Esophagus muscularis mucosa (tissue), 4 donors: ENCODE data around the gene IFNL1. TPM values are rescaled to one million over a fixed set of nuclear protein-coding genes. Genes with fewer than 3 reads are reported as not detected.

Experiments
- DNase-seq: peaks from one replicate; pipeline ENCODE4 v3.0.0-alpha.2; 2017; ENCODE audit errors: extremely low spot score
- H3K27ac ChIP-seq, 4 donors: fragments of 200-600 bp; sonication (generic); replicated peaks in 1 of 4; 1 replicate in 3 of 4; 2 replicates in 1 of 4; pipeline ENCODE4 v1.5.1; 2016 to 2019; ENCODE audit warnings: mild to moderate bottlenecking in 1 of 4
- H3K27me3 ChIP-seq, 4 donors: fragments of 200-600 bp; sonication (generic); one replicate each; pipeline versions ENCODE4 v1.5.1 to v1.6.0; 2016 to 2019
- H3K36me3 ChIP-seq, 4 donors: fragments of 200-600 bp; sonication (generic); one replicate each; pipeline ENCODE4 v1.5.1; 2016 to 2019
- H3K4me1 ChIP-seq, 4 donors: fragments of 200-600 bp; sonication (generic); one replicate each; pipeline ENCODE4 v1.5.1; 2016 to 2019
- H3K4me3 ChIP-seq, 4 donors: fragments of 200-600 bp; sonication (generic); 1 replicate in 2 of 4; 2 replicates in 2 of 4; pipeline ENCODE4 v1.5.1; 2016 to 2019; ENCODE audit warnings: mild to moderate bottlenecking in 4 of 4, moderate library complexity in 1 of 4
- H3K9me3 ChIP-seq, 4 donors: fragments of 200-600 bp; sonication (generic); 1 replicate in 3 of 4; 2 replicates in 1 of 4; pipeline ENCODE4 v1.5.1; 2016 to 2019
- CTCF ChIP-seq, 3 experiments: fragments of 200-600 bp in 2 of 3; fragments of 450-650 bp in 1 of 3; sonication (generic) in 2 of 3; IDR thresholded peaks; one replicate each; pipeline ENCODE4 v1.5.1; 2017 to 2019; ENCODE audit warnings: antibody characterized with exemption in 3 of 3, mild to moderate bottlenecking in 2 of 3, moderate library complexity in 1 of 3
- EP300 ChIP-seq: sonication (generic); formaldehyde crosslinking; IDR thresholded peaks from one replicate; pipeline ENCODE4 v1.6.1; 2017; ENCODE audit warnings: antibody characterized with exemption
- POLR2A ChIP-seq: fragments of 450-650 bp; IDR thresholded peaks from one replicate; pipeline ENCODE4 v1.6.1; 2017; ENCODE audit warnings: antibody characterized with exemption, moderate library complexity, mild to moderate bottlenecking, low read depth
- POLR2AphosphoS5 ChIP-seq, 2 donors: sonication (generic); formaldehyde crosslinking; IDR thresholded peaks; one replicate each; pipeline ENCODE4 v1.6.1; 2017; ENCODE audit warnings: antibody characterized with exemption in 2 of 2
- WGBS: methylation state at CpG from one replicate; pipeline ENCODE4 v1.1.5; 2018; 5-methylcytosine and 5-hydroxymethylcytosine counted together
- intact Hi-C: fragments of 100-400 bp; cut with DNase I; formaldehyde crosslinking; loops from one replicate; pipeline ENCODE4 v1.15.1; 2023
- total RNA-seq, 4 donors: library from RNA; depleted of rRNA; stranded (reverse); fragments of >200 nt; gene quantifications; one replicate each; pipeline versions ENCODE4 v1.1.0 to v1.2.1, GENCODE V29; 2016

The IFNL1 gene
- total RNA-seq, 4 donors from 2014 or later: not detected

GRCh38 chr19:39282021-39282420 is 14.2 kb upstream of the IFNL1 start:
- intact Hi-C loops: no loop called here
- Histone ChIP-seq H3K4me1 (no peaks in the 10 kb centered on the region), H3K36me3 (no peaks in the 10 kb centered on the region), H3K27ac (no peak overlapping the region), H3K4me3 (no peak overlapping the region), H3K9me3 (peaks cover 0 to 33% (median 18%) of the 10 kb centered on the region in 4 donors), H3K27me3 (peaks cover 0 to 13% (median 0%) of the 10 kb centered on the region in 4 donors)
- 79% methylated on average over 1 of the region's 1 CpG for WGBS
- TF ChIP-seq POLR2A: no peak
- TF ChIP-seq POLR2AphosphoS5 (IDR thresholded peaks at IDR 0.05): no peak
- TF ChIP-seq CTCF (IDR thresholded peaks at IDR 0.05): no peak
- no peak for TF ChIP-seq EP300
- DNase-seq: no peak

GRCh38 chr19:39284032-39284431 is 12.2 kb upstream of the IFNL1 start:
- TF ChIP-seq EP300 (no peak), POLR2AphosphoS5 (IDR thresholded peaks at IDR 0.05) (no peak), POLR2A (no peak), CTCF (IDR thresholded peaks at IDR 0.05) (no peak)
- Histone ChIP-seq H3K4me3 (no peak overlapping the region), H3K4me1 (no peaks in the 10 kb centered on the region), H3K9me3 (peaks cover 0 to 45% (median 21%) of the 10 kb centered on the region in 4 donors), H3K27me3 (peaks cover 0 to 4% (median 0%) of the 10 kb centered on the region in 4 donors), H3K27ac (no peak overlapping the region), H3K36me3 (no peaks in the 10 kb centered on the region)
- 84% methylated on average over 1 of the region's 1 CpG for WGBS
- intact Hi-C loops: no loop called here
- no peak for DNase-seq

GRCh38 chr19:39293394-39293793 is 2.8 kb upstream of the IFNL1 start:
- intact Hi-C loops: no loop called here
- Histone ChIP-seq H3K4me3 (no peak overlapping the region), H3K27me3 (peaks cover 0 to 49% (median 0%) of the 10 kb centered on the region in 4 donors), H3K27ac (no peak overlapping the region), H3K9me3 (peaks cover 0 to 3% (median 0%) of the 10 kb centered on the region in 4 donors), H3K36me3 (no peaks in the 10 kb centered on the region), H3K4me1 (no peaks in the 10 kb centered on the region)
- TF ChIP-seq EP300 (no peak), POLR2AphosphoS5 (IDR thresholded peaks at IDR 0.05) (no peak), CTCF (IDR thresholded peaks at IDR 0.05) (no peak), POLR2A (no peak)
- DNase-seq: no peak
- 53% methylated on average over 4 of the region's 4 CpGs for WGBS

GRCh38 chr19:39296906-39297305 is 699 bp downstream of the IFNL1 start:
- 88% methylated on average over 4 of the region's 4 CpGs for WGBS
- no peaks in the 10 kb centered on the region for H3K4me1 ChIP-seq
- H3K27me3 ChIP-seq: peaks cover 0 to 49% (median 0%) of the 10 kb centered on the region in 4 donors

More at GRCh38 chr19:39296906-39297305, 699 bp downstream of the IFNL1 start:
- no peak for DNase-seq
- no peak for TF ChIP-seq POLR2A
- TF ChIP-seq POLR2AphosphoS5 (IDR thresholded peaks at IDR 0.05): no peak
- TF ChIP-seq EP300: no peak
- TF ChIP-seq CTCF (IDR thresholded peaks at IDR 0.05): no peak
- Histone ChIP-seq H3K36me3 (no peaks in the 10 kb centered on the region), H3K4me3 (no peak overlapping the region), H3K9me3 (no peaks in the 10 kb centered on the region), H3K27ac (no peak overlapping the region)
- intact Hi-C loops: no loop called here
